ENCODE results near the gene MARCHF6.
"Not testable (repeated sequence)": the region's sequence is repeated elsewhere in the genome, so short reads cannot be mapped to it uniquely, and the experiment has no call there.

Gene MARCHF6

GRCh38 chr5:10353241-10354047 lies at the start of gene MARCHF6:
Gene MARCHF6, plus strand, starts transcription at chr5:10353695. Its CDS starts 204 bp downstream, at chr5:10353899.
- peak; percentile 97 for DNase-seq

- DNase-seq: no peak
Measured at GRCh38 chr5:10303699-10304170, 49.8 kb upstream of the MARCHF6 start.

GRCh38 chr5:10304932-10305331 lies 48.6 kb upstream of the MARCHF6 start:
- DNase-seq: no peak

- DNase-seq: no peak
Measured at GRCh38 chr5:10306114-10306513, 47.4 kb upstream of the MARCHF6 start.

- no peak for DNase-seq
Measured at GRCh38 chr5:10306806-10307205, 46.7 kb upstream of the MARCHF6 start.

GRCh38 chr5:10307206-10308148 lies 46.0 kb upstream of the MARCHF6 start, which contains the start of gene CMBL:
Gene CMBL, minus strand, starts transcription at chr5:10307902. Its CDS starts 17,140 bp downstream, at chr5:10290762.
- peak; percentile 57 for DNase-seq

- DNase-seq: no peak
Measured at GRCh38 chr5:10308844-10309243, 44.7 kb upstream of the MARCHF6 start.

- DNase-seq: no peak
Measured at GRCh38 chr5:10310066-10310779, 43.3 kb upstream of the MARCHF6 start.

- DNase-seq: not testable (repeated sequence)
Measured at GRCh38 chr5:10310835-10311570, 42.5 kb upstream of the MARCHF6 start.

GRCh38 chr5:10311595-10312425 lies 41.7 kb upstream of the MARCHF6 start:
- DNase-seq: no peak

GRCh38 chr5:10315201-10315600 lies 38.3 kb upstream of the MARCHF6 start:
- no peak for DNase-seq

GRCh38 chr5:10315824-10316509 lies 37.5 kb upstream of the MARCHF6 start:
- no peak for DNase-seq

GRCh38 chr5:10317825-10318682 lies 35.4 kb upstream of the MARCHF6 start:
- no peak for DNase-seq

- DNase-seq: no peak
Measured at GRCh38 chr5:10319202-10319851, 34.2 kb upstream of the MARCHF6 start.

- DNase-seq: no peak
Measured at GRCh38 chr5:10320793-10321192, 32.7 kb upstream of the MARCHF6 start.

GRCh38 chr5:10321882-10322281 lies 31.6 kb upstream of the MARCHF6 start:
- DNase-seq: no peak

- DNase-seq: no peak
Measured at GRCh38 chr5:10323588-10324488, 29.7 kb upstream of the MARCHF6 start.

Data from NCI-H2081 treated with DMSO at 0.1 percent for 48 hours (cell line).